Endometrial microvascular endothelial cells (primary cell): Measurements from ENCODE around the gene ISLR. TPM values are rescaled to one million over a fixed set of nuclear protein-coding genes. Genes with fewer than 3 reads are reported as not detected.

ENCODE experiments used
- in situ Hi-C: cut with HindIII; loops from 2 replicates; pipeline ENCODE4 v1.10.0; 2017; ENCODE audit warnings: low sequenced_read_pairs, low pct_unique_long_range_greater_than_20kb; ENCODE audit errors: inconsistent ontology term
- total RNA-seq: library from RNA; depleted of rRNA; stranded (reverse); fragments of >200 nt; gene quantifications from one replicate; pipeline ENCODE4 v1.2.3, GENCODE V29; 2015; ENCODE audit errors: inconsistent ontology term

ISLR gene
- 1.2 TPM for total RNA-seq

- in situ Hi-C loops, result no loop called here
Measured at GRCh38 chr15:74173380-74174218, at the start of gene ISLR. ISLR (plus strand) TSS chr15:74173710; CDS start chr15:74174859, 1,149 bp downstream.

- in situ Hi-C loops, result no loop called here
Measured at GRCh38 chr15:74124196-74124595, 49.3 kb upstream of the ISLR start.

GRCh38 chr15:74124759-74125158, 48.8 kb upstream of the ISLR start:
- in situ Hi-C loops, result no loop called here

- in situ Hi-C loops, result no loop called here
Measured at GRCh38 chr15:74127255-74127953, 46.1 kb upstream of the ISLR start.

- in situ Hi-C loops, result no loop called here
Measured at GRCh38 chr15:74127954-74128784, 45.3 kb upstream of the ISLR start.

- in situ Hi-C loops, result no loop called here
Measured at GRCh38 chr15:74128785-74129585, 44.5 kb upstream of the ISLR start.

GRCh38 chr15:74129586-74130154, 43.8 kb upstream of the ISLR start:
- in situ Hi-C loops, result no loop called here

GRCh38 chr15:74130155-74130848, 43.2 kb upstream of the ISLR start, which contains the start of gene ISLR2:
ISLR2 (plus strand) TSS chr15:74130586; CDS start chr15:74132755, 2,169 bp downstream.
- in situ Hi-C loops, result no loop called here

- in situ Hi-C loops, result no loop called here
Measured at GRCh38 chr15:74130849-74131627, 42.5 kb upstream of the ISLR start.

GRCh38 chr15:74131628-74132413, 41.7 kb upstream of the ISLR start:
- in situ Hi-C loops, result no loop called here

GRCh38 chr15:74132681-74133651, 40.5 kb upstream of the ISLR start:
- in situ Hi-C loops, result no loop called here

GRCh38 chr15:74133694-74134386, 39.7 kb upstream of the ISLR start:
- in situ Hi-C loops, result no loop called here

GRCh38 chr15:74134387-74135027, 39.0 kb upstream of the ISLR start:
- in situ Hi-C loops, result no loop called here

GRCh38 chr15:74135041-74135565, 38.4 kb upstream of the ISLR start:
- in situ Hi-C loops, result no loop called here
